ENCODE data around the gene IRF2BPL.

IRF2BPL gene

DNA sequence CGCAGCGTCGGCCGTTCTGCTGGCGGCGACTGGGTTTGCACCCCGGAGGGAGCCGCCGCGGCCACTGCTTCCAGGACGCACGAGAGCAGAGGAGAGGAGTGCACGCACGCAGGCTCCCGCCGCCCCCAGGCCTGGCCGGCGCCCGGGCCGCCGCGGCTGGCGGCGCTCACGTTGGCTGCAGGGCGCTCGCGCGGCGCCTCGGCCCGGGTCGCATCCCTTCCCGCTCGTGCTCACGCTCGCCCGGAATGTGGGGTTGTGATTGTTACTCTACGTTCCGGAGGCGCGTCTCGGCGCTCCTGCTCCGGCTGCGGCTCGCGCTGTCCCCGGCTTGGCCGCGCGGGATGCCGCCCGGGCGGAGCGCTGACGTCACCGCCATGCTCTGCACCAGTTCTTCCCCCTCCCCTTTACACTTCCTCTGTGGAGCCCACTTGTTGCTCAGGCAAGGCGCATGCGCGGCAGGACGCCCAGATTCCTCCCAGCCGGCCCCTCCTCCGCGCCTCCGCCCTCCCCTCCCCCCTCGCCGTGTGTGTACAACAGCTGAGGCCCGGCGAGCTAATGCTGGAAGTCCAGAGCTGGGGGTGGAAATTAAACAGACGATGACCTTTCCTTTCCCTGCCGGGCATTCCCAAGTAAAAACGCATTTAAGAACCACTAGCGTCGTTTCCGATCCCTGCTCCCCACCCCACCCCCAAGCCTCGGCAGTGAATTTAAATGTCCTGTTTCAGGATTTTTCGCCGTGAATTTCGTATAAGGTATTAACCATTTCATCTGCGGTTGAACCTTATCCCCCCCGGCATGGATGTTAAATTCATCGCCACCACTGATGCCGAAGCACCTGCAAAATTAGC lies at the start of gene IRF2BPL:
Gene IRF2BPL, minus strand, starts transcription at position 325 of the 848 bp plus-strand sequence. CDS start 916 bp downstream, outside the sequence.
- DNase-seq (ENCODE audit: low read depth, low spot score) = no peak

GRCh38 chr14:77077040-77077439 lies 48.5 kb upstream of the IRF2BPL start:
- no peak for DNase-seq (ENCODE audit: low read depth, low spot score)

DNA sequence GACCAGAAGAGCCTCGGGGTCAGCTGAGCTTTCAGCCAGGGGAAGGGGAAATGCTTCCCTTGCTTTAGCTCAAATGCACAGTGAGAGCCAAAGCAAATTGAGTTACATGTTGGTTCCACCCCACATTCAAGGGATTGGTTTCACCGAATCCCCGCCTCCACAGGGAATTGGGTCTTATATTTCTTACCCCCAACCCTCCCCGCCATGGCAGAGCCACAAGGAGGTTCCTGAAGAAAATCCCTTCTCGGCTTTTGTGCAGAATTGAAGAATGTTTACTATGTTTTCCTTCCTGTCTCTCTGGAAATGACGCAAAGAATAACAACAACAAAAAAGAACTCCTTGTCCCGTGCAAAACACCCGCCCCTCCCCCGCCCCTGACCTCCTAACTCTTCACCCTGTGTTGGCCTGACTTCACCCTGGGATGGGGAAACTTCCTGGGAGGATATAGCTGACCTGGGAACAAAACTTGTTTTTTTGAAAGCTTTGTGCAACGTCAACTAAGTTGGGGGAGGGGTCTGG lies 47.7 kb upstream of the IRF2BPL start:
- DNase-seq (ENCODE audit: low read depth, low spot score) = no peak

- DNase-seq (ENCODE audit: low read depth, low spot score) = no peak
Observed at GRCh38 chr14:77074969-77075368, 46.5 kb upstream of the IRF2BPL start.

DNA sequence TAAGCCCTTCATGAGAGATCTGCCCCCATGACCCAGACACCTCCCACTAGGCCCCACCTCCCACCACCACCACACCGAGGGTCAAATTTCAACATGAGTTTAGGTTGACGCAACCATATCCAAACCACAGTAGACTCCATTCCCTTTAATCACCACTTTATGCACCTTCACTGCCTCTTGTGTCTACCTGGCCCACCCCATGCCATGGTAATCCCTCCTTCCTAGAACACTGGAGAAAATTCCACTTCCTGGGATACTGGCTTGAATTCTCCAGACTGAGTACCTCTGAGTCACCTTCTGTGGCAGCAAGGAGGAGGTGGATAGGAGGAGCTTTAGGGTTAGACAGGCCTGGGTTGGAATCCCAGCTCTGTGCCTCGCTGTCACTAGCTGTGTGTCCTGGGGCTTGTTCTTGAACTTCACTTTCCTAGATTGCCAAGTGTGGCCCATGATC lies 43.5 kb upstream of the IRF2BPL start:
- no peak for DNase-seq (ENCODE audit: low read depth, low spot score)

- no peak for DNase-seq (ENCODE audit: low read depth, low spot score)
Observed at GRCh38 chr14:77069551-77069950, 41.0 kb upstream of the IRF2BPL start.

DNA sequence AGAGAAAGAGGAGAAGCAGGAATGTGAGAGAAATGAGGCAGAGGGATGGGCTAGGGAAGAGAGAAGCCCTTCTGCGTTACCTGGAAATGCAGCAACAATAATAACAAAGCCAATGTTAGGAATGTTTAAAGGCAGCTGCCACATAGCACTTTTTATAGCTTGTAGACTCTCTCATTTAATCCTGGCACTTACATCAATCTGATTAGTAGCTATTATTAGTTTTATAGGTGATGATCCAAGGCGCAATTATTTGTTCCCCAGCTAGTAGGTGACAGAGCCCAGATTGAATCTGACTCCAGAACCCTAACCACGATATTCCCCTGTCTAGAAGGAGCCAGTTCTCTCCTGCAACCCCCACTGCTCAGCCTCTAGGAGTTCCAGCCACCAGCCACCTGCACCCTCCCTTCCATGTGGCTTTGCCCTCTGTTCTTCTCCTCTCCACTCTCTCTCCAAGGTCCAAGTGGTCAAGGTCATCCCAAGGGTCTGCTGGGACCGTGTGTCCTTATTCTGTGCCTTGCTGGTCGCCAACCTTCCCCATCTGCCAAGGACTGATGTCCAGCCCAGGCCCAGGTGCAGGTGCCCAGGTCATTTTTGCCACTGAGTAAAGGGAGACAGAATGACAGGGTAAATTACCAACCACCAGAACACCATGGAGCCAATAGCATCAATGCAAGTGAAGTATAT lies 40.2 kb upstream of the IRF2BPL start:
- no peak for DNase-seq (ENCODE audit: low read depth, low spot score)

DNA sequence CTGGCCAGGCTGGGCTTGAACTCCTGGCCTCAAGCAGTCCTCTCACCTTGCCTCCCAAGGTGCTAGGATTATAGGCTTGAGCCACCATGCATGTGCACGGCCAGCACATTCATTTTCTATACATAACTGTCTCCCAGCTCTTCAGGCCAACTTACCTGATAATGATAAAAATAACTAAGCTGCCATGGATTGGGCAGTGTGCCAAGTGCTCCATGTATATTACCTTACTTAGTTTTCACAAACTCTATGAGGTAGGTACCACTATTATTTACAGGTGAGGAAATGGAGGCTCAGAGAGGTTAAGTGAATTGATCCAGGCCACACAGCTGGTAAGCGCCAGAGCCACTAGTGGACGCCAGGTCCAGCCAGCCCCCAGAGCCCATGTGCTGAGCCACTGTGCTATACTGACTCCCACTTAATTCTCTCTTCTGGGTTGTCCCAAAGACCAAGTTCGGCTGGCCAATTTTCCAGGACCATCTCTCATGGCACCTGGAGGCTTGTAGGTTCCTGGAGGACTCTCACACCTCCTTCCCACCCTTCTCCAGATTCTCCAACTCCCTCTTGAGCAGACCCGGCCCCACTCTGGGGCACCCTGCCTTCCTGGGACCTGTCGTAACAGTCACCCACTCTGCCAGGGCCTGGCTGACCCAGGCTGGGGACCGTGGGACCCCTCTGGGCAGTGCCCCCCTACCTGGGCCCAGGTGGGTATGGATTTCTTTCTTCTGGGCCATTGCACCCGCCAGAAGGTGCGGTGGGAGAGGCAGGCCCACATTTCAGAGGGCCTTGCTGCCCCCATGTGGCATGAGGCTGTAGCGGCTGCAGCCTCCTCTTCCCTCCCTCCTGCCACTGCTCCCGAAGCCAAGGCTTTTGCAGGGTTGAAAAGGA lies 39.4 kb upstream of the IRF2BPL start:
- no peak for DNase-seq (ENCODE audit: low read depth, low spot score)

- no peak for DNase-seq (ENCODE audit: low read depth, low spot score)
Observed at GRCh38 chr14:77066578-77067172, 38.2 kb upstream of the IRF2BPL start.

GRCh38 chr14:77065851-77066577 lies 37.5 kb upstream of the IRF2BPL start:
- DNase-seq (ENCODE audit: low read depth, low spot score) = no peak

DNA sequence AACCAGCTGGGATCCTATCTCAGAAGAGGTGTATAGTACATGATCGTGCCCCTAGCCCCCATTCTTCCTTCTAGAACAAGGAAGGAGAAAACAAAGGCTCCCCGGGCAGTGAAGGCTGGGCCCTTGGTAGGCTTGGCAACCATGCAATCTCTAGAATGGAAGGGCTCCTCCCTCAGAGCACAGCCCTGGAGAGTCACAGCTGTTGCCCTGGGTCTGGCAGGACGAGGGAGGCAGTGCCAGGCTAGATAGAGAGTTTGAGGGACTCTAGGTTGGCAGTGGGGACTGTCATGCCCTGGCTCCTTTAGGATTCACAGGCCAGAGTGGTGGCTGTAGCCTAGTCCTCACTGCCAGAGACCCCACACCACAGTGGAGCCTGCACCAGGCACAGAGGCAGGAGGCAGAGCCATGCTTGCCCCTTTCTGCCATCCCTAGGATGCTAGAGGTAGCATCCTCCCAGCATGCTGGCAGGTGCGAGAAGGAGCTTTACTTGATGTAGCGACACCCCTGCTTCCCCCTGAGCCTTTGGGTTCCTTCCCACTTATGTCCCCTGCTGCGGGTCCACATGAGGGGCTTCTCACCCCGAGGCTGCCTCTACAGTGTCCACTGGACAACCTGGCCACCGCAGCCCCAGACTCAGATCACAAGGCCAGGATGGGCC lies 36.1 kb upstream of the IRF2BPL start:
- no peak for DNase-seq (ENCODE audit: low read depth, low spot score)

DNA sequence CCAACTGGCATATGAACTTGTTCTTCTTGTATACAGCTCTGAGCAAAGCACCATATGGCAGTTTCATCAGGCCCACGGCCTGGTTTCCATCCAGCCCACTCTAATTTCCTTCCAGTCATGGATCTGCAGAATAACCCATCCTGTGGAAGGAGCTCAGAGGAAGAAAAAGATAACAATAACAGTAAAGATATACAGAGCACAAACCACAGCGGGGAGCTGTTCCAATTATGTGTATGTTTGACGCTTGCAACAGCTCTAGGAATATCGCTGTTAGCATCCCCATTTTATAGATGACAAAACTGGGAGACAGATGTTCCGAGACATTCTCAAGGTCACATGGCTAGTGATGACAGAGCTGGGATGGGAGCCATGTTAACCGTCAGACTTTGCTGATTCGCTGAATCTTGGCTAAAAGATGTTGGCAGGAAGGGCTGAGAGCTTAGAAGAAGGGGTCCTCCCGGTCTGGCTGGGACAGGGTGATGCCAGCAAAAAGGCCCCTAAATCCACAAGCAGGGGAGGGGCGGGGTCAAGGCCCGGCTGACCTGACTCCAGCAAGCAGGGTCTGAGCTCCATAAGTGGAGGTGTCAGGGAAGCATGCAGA lies 35.2 kb upstream of the IRF2BPL start:
- DNase-seq (ENCODE audit: low read depth, low spot score) = no peak

DNA sequence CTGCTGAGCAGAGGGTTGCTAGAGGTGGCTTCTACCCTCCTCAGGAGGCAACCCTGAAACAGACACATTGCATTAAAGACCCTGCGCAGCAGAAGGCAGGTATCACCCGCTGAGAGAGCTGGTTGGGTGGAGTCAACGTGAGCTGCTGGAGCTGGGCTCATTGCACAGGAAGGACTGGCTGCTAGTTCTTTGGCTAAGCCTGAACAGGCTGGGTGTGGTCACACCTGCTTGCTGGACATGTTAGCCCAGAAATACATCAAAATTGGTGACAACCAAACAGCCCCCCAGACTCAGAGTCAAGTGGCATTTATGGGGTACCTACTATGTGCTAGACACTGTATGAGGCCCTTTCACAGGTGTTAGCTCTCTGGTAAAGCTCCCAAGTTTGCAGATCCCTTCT lies 33.8 kb upstream of the IRF2BPL start:
- DNase-seq (ENCODE audit: low read depth, low spot score) = no peak

GRCh38 chr14:77061630-77062257 lies 33.2 kb upstream of the IRF2BPL start:
- no peak for DNase-seq (ENCODE audit: low read depth, low spot score)

DNA sequence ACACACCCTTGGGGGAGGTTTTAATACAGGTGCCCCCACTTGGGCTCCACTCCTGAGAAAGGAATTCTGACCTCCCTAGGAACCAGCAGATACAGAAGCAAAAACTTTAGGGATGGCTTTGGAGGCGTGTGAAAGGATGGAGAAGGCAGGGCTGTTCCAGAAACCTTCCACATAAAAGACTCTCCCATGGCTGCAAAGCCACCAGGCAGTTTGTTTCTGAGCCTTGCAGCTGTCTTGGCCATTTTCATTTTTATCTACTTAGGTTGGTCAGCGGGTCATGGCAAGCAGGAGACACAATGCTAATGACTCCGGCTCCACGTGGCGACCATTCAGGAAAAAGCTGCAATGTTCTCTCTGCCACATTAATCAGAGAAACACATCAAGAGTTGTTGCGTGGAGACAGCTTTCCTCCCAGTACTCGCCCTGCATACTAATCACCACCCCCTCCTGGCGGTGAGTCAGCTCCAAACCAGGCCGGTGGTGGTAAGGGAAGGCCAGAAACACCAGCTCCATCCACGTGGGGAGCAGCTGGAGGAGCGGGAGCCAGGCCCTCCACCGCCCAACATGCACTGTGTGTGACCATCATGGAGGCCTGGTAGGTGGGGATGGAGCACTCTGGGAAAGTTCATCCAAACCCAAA lies 30.9 kb upstream of the IRF2BPL start:
- DNase-seq (ENCODE audit: low read depth, low spot score) = peak; percentile 75

- no peak for DNase-seq (ENCODE audit: low read depth, low spot score)
Observed at GRCh38 chr14:77058785-77059184, 30.3 kb upstream of the IRF2BPL start.

- DNase-seq (ENCODE audit: low read depth, low spot score) = no peak
Observed at GRCh38 chr14:77058117-77058516, 29.6 kb upstream of the IRF2BPL start.

- no peak for DNase-seq (ENCODE audit: low read depth, low spot score)
Observed at GRCh38 chr14:77055981-77056380, 27.5 kb upstream of the IRF2BPL start.

DNA sequence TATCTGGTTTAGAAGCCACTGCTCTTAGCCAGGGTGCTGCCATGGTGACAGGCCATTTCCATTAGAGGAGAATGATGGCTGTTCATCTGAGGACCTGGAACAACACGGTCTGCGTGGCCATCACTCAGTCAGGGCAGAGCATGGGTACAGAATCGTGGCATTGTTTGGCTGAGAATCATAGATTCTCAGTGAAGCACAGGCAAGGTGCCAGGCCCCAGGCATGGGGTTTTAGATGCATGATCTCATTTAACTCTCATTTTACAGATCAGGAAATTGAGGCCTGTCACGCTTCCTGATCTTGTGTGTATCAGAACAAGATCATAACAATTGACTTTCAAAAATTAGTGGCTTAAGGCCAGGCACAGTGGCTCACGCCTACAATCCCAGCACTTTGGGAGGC lies 26.8 kb upstream of the IRF2BPL start:
- DNase-seq (ENCODE audit: low read depth, low spot score) = no peak
